ENCODE measurements around the gene SMARCC2. TPM values are rescaled to one million over a fixed set of nuclear protein-coding genes. Genes with fewer than 3 reads are reported as not detected.

SMARCC2 gene
- total RNA-seq, 2 experiments from 2014 or later = 68.3 to 137 TPM

GRCh38 chr12:56143217-56143616, 46.1 kb downstream of the SMARCC2 start:
- H3K4me1 ChIP-seq (ENCODE audit: insufficient read depth, low read length, poor library complexity, severe bottlenecking) = no peaks in the 10 kb centered on the region
- no peak overlapping the region for H2AFZ ChIP-seq (ENCODE audit: low read length)
- peaks cover 68% of the 10 kb centered on the region for H3K36me3 ChIP-seq (ENCODE audit: insufficient read depth, low read length)
- no peak for DNase-seq (ENCODE audit: low spot score)
- no TSS peak for BruUV-seq (replicated peaks)
- CTCF ChIA-PET (ENCODE audit: unreplicated experiment) = no interaction called here
- no peak for TF ChIP-seq CTCF (conservative IDR thresholded peaks at IDR 0.05; ENCODE audit: low read length)
- TF ChIP-seq EZH2phosphoT487 (IDR thresholded peaks at IDR 0.05; ENCODE audit: borderline replicate concordance, low read depth, low read length) = no peak
- no peaks in the 10 kb centered on the region for H3K79me2 ChIP-seq (ENCODE audit: insufficient read depth, low read depth, low read length)
- no peak overlapping the region for H3K4me2 ChIP-seq (ENCODE audit: low read length)
- no peaks in the 10 kb centered on the region for H3K9me2 ChIP-seq (ENCODE audit: insufficient read depth, low read length)
- H4K20me1 ChIP-seq (ENCODE audit: insufficient read depth, low read length) = no peaks in the 10 kb centered on the region
- no peak overlapping the region for H3K4me3 ChIP-seq (ENCODE audit: low read depth, low read length, poor library complexity, severe bottlenecking)
- intact Hi-C loops (cut with micrococcal nuclease; ENCODE audit: unreplicated experiment) = no loop called here
- no peak overlapping the region for H3K27ac ChIP-seq (ENCODE audit: low read depth, low read length, poor library complexity, severe bottlenecking)
- H3K9me3 ChIP-seq (ENCODE audit: low read length) = no peaks in the 10 kb centered on the region
- POLR2A ChIA-PET = no interaction called here

GRCh38 chr12:56141946-56142784, 47.1 kb downstream of the SMARCC2 start:
- no peak for DNase-seq (ENCODE audit: low spot score)
- no peak overlapping the region for H2AFZ ChIP-seq (ENCODE audit: low read length)
- POLR2A ChIA-PET = interaction anchor here (0.7 to 1.3 kb wide), 2 partner anchors 23 to 290 kb away, joined by 3 read pairs; no protein-coding TSS in a partner anchor
- H3K79me2 ChIP-seq (ENCODE audit: insufficient read depth, low read depth, low read length) = no peaks in the 10 kb centered on the region
- TF ChIP-seq CTCF (conservative IDR thresholded peaks at IDR 0.05; ENCODE audit: low read length) = no peak
- no peak for TF ChIP-seq EZH2phosphoT487 (IDR thresholded peaks at IDR 0.05; ENCODE audit: borderline replicate concordance, low read depth, low read length)
- no TSS peak for BruUV-seq (replicated peaks)
- no peak overlapping the region for H3K4me2 ChIP-seq (ENCODE audit: low read length)
- H3K27ac ChIP-seq (ENCODE audit: low read depth, low read length, poor library complexity, severe bottlenecking) = no peak overlapping the region
- peaks cover 79% of the 10 kb centered on the region for H3K36me3 ChIP-seq (ENCODE audit: insufficient read depth, low read length)
- H4K20me1 ChIP-seq (ENCODE audit: insufficient read depth, low read length) = no peaks in the 10 kb centered on the region
- CTCF ChIA-PET (ENCODE audit: unreplicated experiment) = no interaction called here
- no peaks in the 10 kb centered on the region for H3K4me1 ChIP-seq (ENCODE audit: insufficient read depth, low read length, poor library complexity, severe bottlenecking)
- no peaks in the 10 kb centered on the region for H3K9me2 ChIP-seq (ENCODE audit: insufficient read depth, low read length)
- H3K9me3 ChIP-seq (ENCODE audit: low read length) = no peaks in the 10 kb centered on the region
- no peak overlapping the region for H3K4me3 ChIP-seq (ENCODE audit: low read depth, low read length, poor library complexity, severe bottlenecking)
- intact Hi-C loops (cut with micrococcal nuclease; ENCODE audit: unreplicated experiment) = no loop called here
